Activated T-cell treated with anti-CD3 and anti-CD28 coated beads, Interleukin-2, amount 50 U/mL, for 24 hours (primary cell): ENCODE measurements around the gene APPBP2.
"Not testable (repeated sequence)": the region's sequence is repeated elsewhere in the genome, so short reads cannot be mapped to it uniquely, and the experiment has no call there.

Experiments used
- DNase-seq: peaks from one replicate; pipeline ENCODE4 v3.0.0-alpha.2; 2020
- H3K27ac Mint-ChIP-seq: 2 replicates; pipeline ENCODE4 v1.8.0; 2020; ENCODE audit warnings: mild to moderate bottlenecking, mixed read lengths
- H3K27me3 Mint-ChIP-seq: 2 replicates; pipeline ENCODE4 v1.8.0; 2020; ENCODE audit warnings: mixed read lengths
- H3K36me3 Mint-ChIP-seq: 2 replicates; pipeline ENCODE4 v1.8.0; 2020; ENCODE audit warnings: low read depth, mixed read lengths
- H3K4me1 Mint-ChIP-seq: 2 replicates; pipeline ENCODE4 v1.8.0; 2020; ENCODE audit warnings: low read depth, mixed read lengths
- H3K4me3 Mint-ChIP-seq: 2 replicates; pipeline ENCODE4 v1.8.0; 2020; ENCODE audit warnings: mild to moderate bottlenecking, moderate library complexity, mixed read lengths
- H3K9me3 Mint-ChIP-seq: 2 replicates; pipeline ENCODE4 v1.8.0; 2020; ENCODE audit warnings: mixed read lengths

Gene APPBP2

DNA sequence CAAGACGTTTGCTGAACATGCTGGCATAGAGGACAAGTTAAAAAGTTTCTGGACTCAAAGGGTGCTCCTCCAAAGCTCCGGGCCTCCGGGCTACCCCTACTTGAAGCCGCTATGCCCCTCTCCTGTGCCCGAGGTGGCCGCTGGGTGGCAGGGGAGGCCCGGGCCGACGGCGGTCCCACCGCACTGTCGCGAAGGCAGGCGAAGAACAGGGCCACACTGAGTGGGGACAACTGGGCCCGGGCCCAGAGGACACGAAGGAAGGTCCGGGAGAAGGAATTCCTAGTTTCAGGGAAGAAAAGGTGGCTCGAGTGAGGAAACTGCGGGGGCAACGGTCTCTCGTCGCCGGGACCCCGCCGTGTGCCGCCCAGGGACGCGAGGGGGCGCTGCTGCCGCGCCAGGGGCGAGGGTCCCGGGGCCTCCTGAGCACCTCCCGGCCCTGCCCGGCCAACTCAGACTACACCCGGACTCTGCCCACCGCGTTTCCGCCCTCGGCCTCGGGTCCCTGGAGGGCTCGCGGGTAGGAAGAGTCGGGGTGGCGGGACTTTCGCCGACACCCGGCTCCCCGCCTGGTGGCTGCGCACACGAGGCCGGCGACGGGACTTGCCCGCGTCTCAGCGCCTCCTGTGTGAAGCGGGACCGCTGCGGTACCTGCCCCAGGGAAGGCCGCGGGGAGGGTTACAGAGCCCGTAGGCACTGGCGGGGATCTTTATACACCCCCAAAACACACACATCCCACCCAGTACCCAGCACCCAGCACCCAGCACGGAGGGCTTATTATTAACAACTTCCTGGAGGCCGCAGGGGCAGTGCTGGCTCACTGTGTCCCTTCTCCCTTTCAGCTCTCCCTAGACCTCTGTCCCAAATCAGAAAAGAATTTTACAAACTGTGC, 104.5 kb downstream of the APPBP2 start:
- Mint-ChIP-seq H3K4me3 (peak overlapping the region; percentile 71), H3K9me3 (no peaks in the 10 kb centered on the region), H3K27ac (peak overlapping the region; percentile 89), H3K4me1 (peaks cover 10% of the 10 kb centered on the region), H3K36me3 (no peaks in the 10 kb centered on the region), H3K27me3 (no peaks in the 10 kb centered on the region)
- peak; percentile 87 for DNase-seq

DNA sequence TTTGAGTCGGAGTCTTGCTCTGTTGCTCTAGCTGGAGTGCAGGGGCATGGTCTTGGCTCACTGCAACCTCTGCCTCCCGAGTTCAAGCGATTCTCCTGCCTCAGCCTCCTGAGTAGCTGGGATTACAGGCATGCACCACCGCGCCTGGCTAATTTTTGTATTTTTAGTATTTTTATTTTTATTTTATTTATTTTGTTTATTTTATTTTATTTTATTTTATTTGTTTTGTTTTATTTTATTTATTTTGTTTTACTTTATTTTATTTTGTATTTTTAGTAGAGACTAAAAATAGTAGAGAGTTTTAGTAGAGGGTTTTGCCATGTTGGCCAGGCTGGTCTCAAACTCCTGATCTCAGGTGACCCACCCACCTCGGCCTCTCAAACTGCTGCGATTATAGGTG, 106.2 kb downstream of the APPBP2 start:
- peaks cover 10% of the 10 kb centered on the region for H3K4me1 Mint-ChIP-seq
- not testable (repeated sequence) for DNase-seq, H3K27me3 Mint-ChIP-seq, H3K9me3 Mint-ChIP-seq, H3K4me3 Mint-ChIP-seq, H3K36me3 Mint-ChIP-seq, H3K27ac Mint-ChIP-seq

DNA sequence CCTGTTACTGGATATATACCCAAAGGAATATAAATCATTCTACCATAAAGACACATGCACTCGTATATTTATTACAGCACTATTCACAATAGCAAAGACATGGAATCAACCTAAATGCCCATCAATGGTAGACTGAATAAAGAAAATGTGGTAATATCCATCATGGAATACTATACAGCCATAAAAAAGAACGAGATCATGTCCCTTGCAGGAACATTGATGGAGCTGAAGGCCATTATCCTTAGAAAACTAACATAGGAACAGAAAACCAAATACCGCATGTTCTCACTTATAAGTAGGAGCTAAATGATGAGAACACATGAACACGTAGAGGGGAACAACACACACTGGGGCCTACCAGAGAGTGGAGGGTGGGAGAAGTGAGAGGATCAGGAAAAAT, 107.0 kb downstream of the APPBP2 start:
- not testable (repeated sequence) for H3K27ac Mint-ChIP-seq, H3K36me3 Mint-ChIP-seq, H3K9me3 Mint-ChIP-seq, H3K27me3 Mint-ChIP-seq, H3K4me3 Mint-ChIP-seq, DNase-seq
- peaks cover 10% of the 10 kb centered on the region for H3K4me1 Mint-ChIP-seq

DNA sequence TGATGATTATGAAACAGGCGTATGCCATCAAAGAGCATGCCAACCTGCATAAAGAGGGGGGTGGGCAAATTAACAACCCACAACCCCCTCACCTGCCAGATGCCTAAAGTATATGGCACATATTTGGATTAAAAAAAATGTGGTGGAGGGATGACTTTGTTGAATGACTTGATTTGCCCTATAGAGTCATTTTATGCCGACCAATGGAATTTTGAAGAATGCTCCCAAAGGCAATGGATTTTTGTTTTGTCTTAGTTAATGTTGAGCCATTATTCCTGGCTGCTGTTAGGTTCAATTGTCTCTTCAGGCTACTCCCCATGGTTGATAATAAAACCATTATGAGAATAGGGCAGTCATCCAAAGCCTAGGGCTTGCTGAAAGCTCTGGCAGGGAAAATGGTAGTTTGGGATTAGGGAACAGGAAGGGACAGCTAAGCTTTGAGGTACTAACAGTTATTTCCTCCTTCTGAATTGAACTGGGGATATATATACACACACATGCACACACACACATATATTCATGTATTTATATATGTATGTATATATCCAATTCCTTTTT, 109.6 kb downstream of the APPBP2 start:
- Mint-ChIP-seq H3K4me1 (peaks cover 6% of the 10 kb centered on the region), H3K36me3 (no peaks in the 10 kb centered on the region), H3K4me3 (no peak overlapping the region), H3K27ac (no peak overlapping the region), H3K9me3 (no peaks in the 10 kb centered on the region), H3K27me3 (no peaks in the 10 kb centered on the region)
- no peak for DNase-seq

DNA sequence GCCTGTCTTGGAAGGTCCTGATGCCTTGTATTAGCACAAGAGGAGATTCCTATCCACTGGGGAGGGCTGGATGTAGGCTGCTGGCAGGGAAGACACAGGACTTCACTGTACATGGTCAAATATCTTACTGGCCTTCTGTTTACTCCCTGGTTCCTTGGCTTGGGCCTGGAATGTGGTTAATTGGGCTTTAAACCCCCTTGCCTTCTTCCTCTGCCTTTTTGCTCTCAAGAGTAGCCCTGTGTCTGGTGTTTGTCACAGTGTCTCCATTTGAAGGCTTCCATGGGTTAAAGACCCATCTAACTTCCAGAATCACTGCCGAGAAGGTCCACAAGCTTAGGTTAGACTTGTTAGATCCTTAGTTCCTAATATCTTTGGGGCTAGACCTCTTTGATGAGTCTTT, 110.9 kb downstream of the APPBP2 start:
- H3K4me3 Mint-ChIP-seq: no peak overlapping the region

DNA sequence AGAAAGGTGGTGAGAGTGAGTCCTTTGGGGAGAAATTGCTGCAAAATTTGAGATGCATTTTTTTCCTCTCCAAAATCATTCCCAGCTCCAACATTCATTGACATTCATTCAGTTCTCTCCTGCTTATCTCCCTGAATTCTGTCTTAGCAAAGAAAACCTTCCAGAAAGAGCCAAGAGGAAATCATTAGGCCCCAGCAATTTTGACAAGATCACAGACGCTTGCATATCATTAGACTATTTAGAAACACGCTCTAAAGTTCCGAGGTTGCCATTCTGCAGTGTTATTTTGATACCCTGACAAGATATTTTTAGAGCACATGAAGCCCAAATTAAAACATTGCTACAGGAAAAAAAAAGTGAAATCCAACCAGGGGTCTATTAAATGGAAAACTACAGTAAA, 113.3 kb downstream of the APPBP2 start:
- H3K36me3 Mint-ChIP-seq: no peaks in the 10 kb centered on the region
- DNase-seq: no peak
- H3K4me1 Mint-ChIP-seq: no peaks in the 10 kb centered on the region
- no peaks in the 10 kb centered on the region for H3K27me3 Mint-ChIP-seq
- H3K4me3 Mint-ChIP-seq: no peak overlapping the region
- H3K9me3 Mint-ChIP-seq: no peaks in the 10 kb centered on the region
- no peak overlapping the region for H3K27ac Mint-ChIP-seq

More for the DNA sequence above, 110.9 kb downstream of the APPBP2 start:
- Mint-ChIP-seq H3K27me3 (no peaks in the 10 kb centered on the region), H3K36me3 (no peaks in the 10 kb centered on the region), H3K9me3 (no peaks in the 10 kb centered on the region), H3K4me1 (no peaks in the 10 kb centered on the region), H3K27ac (no peak overlapping the region)
- no peak for DNase-seq

DNA sequence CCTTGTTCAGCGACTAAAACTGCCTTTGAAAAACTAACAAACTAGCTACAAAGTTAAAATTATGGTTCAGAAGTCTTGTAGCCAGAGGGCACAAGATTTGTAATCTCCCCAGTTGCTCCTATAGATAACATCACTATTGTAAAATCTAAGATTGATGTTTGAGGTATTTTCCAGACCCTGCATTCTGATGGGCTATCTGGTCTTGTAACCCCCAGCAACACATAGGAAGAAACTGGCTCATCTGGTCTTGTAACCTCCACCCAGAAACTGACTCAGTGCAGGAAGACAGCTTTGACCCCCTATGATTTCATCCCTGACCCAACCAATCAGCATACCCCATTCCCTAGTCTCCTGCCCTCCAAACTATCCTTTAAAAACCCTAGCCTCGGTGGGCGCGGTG, 116.0 kb downstream of the APPBP2 start:
- Mint-ChIP-seq H3K36me3 (no peaks in the 10 kb centered on the region), H3K4me1 (no peaks in the 10 kb centered on the region), H3K27me3 (no peaks in the 10 kb centered on the region), H3K27ac (no peak overlapping the region), H3K9me3 (no peaks in the 10 kb centered on the region), H3K4me3 (no peak overlapping the region)
- no peak for DNase-seq

DNA sequence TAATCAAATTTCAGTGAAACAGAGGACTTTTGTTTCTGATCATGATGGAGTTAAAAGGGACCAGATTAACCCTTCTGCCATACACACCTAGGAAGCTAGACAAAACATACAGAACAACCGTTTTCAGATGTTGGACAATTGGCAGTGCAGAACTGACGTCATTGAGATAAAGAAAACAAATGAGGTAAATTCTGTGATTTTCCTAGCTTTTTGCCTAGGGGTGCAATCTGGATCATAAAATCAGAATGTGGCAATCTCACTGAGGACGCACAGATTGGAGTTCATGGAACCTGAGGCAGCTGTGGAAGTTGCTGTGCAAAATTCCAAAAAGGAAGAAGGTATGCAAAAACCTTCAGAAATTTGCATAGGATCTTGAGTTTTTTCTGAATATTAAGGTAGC, 119.2 kb downstream of the APPBP2 start:
- Mint-ChIP-seq H3K4me1 (no peaks in the 10 kb centered on the region), H3K9me3 (no peaks in the 10 kb centered on the region), H3K4me3 (no peak overlapping the region), H3K27me3 (no peaks in the 10 kb centered on the region), H3K36me3 (no peaks in the 10 kb centered on the region), H3K27ac (no peak overlapping the region)
- no peak for DNase-seq

DNA sequence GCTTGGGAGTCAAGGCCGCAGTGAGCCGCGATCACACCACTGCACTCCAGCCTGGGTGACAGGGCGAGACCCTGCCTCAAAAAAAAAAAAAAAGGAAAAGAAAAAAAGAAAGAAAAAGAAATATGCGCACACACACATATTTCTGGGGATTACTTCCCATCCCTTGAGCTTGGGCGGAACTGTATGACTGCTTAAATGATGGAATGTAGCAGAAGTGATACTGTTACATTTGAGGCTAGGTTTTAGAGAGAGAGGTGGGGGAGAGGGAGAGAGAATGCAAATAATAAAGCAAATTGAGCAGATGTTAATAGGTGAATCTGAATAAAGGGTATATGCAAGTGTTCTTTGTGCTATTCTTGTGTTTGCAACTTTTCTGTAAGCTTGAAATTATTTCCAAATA, 122.1 kb downstream of the APPBP2 start:
- Mint-ChIP-seq H3K27ac (no peak overlapping the region), H3K36me3 (no peaks in the 10 kb centered on the region), H3K4me3 (no peak overlapping the region), H3K9me3 (no peaks in the 10 kb centered on the region), H3K4me1 (no peaks in the 10 kb centered on the region), H3K27me3 (no peaks in the 10 kb centered on the region)
- no peak for DNase-seq

DNA sequence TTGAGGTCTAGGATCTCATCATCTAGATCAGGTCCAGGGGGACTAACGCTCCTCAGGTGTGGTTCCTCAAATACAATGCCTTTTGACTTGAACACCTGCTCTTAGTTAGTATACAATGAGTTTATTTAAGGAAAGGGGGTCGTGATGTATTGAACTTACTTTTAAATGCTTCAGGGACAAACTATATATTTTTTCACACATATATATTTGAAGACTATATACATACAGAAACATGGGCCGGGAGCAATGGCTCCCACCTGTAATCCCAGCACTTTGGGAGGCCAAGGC, 122.6 kb downstream of the APPBP2 start:
- H3K4me3 Mint-ChIP-seq: no peak overlapping the region
- no peak overlapping the region for H3K27ac Mint-ChIP-seq
- H3K9me3 Mint-ChIP-seq: no peaks in the 10 kb centered on the region
- no peak for DNase-seq
- no peaks in the 10 kb centered on the region for H3K27me3 Mint-ChIP-seq
- H3K36me3 Mint-ChIP-seq: no peaks in the 10 kb centered on the region
- H3K4me1 Mint-ChIP-seq: peaks cover under 1% of the 10 kb centered on the region

DNA sequence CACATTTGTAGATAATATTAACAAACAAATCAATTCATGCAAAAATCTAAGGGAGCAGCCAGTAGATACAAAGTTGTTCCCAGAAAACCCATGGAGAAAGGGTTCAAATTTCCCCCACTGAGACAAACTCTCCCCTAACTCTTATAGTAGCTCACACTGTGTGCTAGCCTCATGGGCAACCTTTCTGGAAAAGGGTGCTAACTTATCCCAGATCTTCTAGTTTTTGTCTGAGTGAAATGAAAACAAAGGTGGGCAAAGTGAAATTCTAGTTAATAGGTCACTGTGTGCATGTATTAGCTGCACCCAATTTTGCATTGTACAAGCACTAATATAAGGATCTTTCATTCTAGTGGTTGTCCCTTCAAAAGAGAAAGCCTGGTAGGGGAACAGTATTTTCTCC, 124.2 kb downstream of the APPBP2 start:
- Mint-ChIP-seq H3K36me3 (no peaks in the 10 kb centered on the region), H3K4me3 (no peak overlapping the region), H3K27me3 (no peaks in the 10 kb centered on the region), H3K27ac (no peak overlapping the region), H3K9me3 (no peaks in the 10 kb centered on the region), H3K4me1 (peaks cover 6% of the 10 kb centered on the region)
- DNase-seq: no peak

DNA sequence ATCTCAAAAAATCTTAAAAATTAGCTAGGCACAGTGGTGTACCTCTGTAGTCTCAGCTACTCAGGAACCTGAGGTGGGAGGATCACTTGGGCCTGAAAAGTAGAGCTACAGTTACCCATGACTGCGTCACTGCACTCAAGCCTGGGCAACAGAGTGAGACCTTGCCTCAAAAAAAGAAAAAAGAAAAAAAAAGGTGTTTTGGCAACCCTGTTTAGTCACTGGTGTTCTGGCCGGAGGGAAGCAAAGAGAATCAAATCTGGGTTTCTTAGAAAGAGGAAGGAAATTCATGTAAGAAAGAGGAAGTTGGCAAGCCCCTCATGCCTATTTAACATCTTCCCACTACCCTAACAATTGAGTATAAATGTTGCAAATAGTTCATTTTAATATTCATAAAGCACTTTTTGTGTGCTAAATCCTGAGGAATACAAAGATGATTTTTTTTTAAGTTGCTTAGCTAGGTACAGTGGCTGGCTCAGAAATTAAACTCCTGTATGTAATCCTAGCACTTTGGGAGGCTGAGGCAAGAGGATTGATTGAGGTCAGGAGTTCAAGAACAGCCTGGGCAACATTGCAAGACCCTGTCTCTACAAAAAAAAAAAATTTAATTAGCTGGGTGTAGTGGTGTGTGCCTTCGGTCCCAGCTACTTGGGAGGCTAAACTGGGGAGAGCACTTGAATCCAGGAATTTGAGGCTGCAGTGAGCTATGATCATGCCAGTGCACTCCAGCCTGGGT, 127.6 kb downstream of the APPBP2 start:
- Mint-ChIP-seq H3K4me1 (peaks cover 15% of the 10 kb centered on the region), H3K36me3 (no peaks in the 10 kb centered on the region), H3K9me3 (no peaks in the 10 kb centered on the region), H3K27me3 (no peaks in the 10 kb centered on the region), H3K27ac (no peak overlapping the region), H3K4me3 (no peak overlapping the region)
- DNase-seq: no peak

DNA sequence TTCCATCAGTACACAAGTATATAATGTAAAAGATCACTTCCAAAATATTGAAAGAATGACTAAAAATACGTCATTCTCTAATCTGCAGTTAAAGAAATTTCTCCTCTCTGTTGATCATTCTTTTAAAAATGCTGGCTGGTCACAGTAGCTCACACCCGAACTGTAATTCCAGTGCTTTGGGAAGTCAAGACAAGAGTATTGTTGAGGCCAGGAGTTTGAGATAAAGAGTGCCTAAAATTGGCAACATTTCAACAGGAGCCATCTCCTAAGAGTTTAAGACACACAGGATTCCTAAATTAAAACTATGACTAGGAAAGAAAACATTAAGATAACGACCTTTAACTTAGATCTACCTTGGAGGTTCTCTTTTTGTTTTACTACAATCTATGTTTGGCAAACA, 129.6 kb downstream of the APPBP2 start:
- Mint-ChIP-seq H3K27me3 (no peaks in the 10 kb centered on the region), H3K27ac (no peak overlapping the region), H3K4me1 (peaks cover 23% of the 10 kb centered on the region), H3K9me3 (no peaks in the 10 kb centered on the region), H3K36me3 (peaks cover 11% of the 10 kb centered on the region), H3K4me3 (no peak overlapping the region)
- no peak for DNase-seq

DNA sequence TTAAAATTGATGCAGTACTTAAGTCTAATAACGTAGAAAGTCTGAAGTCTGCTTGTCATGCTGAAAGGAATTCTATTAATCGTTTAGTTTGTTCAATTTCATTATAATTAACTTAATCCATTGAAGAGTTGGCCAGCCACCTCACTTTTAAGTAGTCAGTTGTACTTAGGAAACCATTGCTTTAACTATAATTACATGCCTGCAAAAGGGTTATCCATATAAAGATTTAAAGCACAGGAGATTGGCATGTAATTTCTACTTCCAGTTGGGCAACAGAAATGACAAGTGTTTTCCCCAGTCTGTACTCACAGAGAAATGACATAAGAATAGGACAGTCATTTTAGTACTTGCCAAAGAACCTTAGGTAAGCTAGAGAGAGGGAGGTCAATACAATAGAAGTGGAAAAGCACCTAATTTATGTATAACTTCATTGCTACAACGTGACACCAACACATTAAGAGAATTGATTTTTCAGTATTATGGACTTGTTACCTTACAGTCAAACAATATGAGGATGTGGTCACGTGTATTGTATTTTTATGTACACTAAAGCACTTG, 130.5 kb downstream of the APPBP2 start:
- DNase-seq: no peak
- no peak overlapping the region for H3K4me3 Mint-ChIP-seq
- H3K4me1 Mint-ChIP-seq: peaks cover 29% of the 10 kb centered on the region
- H3K27ac Mint-ChIP-seq: no peak overlapping the region
- peaks cover 17% of the 10 kb centered on the region for H3K36me3 Mint-ChIP-seq
- no peaks in the 10 kb centered on the region for H3K27me3 Mint-ChIP-seq
- H3K9me3 Mint-ChIP-seq: no peaks in the 10 kb centered on the region
